GM18870 (cell line): Measurements from ENCODE around the gene SERP1.
"Not testable (repeated sequence)": the region's sequence is repeated elsewhere in the genome, so short reads cannot be mapped to it uniquely, and the experiment has no call there.

Source experiments
- ATAC-seq: cut with Tn5 transposase; IDR thresholded peaks from one replicate; pipeline ENCODE4 v1.9.1; 2021; ENCODE audit warnings: moderate library complexity; ENCODE audit not compliant: unreplicated experiment

Gene SERP1

GRCh38 chr3:150540297-150540696 is 6.0 kb downstream of the SERP1 start:
- no peak for ATAC-seq

GRCh38 chr3:150538324-150539208 is 7.7 kb downstream of the SERP1 start:
- ATAC-seq = no peak

GRCh38 chr3:150535204-150535603 is 11.1 kb downstream of the SERP1 start:
- no peak for ATAC-seq

DNA sequence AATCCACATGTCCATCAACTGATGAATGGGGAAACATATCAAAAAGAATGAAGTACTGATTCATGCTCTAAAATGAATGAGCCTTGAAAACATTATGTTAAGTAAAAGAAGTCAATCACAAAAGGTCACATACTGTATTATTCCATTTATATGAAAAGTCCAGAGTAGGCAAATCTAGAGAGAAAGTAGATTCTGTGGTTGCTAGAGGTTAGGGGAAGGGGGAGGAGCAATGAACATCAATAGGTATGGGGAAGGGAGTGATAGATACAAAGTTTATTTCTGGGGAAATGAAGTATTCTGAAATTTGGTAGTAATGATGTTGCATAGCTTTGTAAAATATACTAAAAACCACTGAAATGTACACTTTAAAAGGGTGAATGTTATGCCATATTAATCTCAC is 14.5 kb downstream of the SERP1 start:
- no peak for ATAC-seq

DNA sequence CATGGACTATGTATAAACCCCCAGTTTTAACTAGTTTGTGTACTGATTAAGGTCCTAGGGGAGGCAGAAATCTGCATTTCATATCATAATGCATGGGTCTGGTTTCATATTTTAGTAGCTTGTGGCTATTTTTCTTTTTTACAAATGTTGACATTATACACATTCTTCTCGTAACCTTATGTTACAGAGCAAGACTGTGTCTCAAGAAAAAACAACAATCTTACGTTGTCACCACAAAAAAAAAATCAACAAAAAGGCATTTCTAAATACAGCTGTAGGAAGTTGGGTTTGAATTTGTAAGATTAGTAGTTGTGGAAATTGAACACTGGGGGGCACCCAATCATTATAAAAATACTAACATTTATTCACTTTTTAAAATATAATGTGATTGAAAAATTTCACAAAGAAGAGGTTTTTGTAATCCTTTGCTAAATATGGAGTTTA is 17.9 kb downstream of the SERP1 start:
- no peak for ATAC-seq

DNA sequence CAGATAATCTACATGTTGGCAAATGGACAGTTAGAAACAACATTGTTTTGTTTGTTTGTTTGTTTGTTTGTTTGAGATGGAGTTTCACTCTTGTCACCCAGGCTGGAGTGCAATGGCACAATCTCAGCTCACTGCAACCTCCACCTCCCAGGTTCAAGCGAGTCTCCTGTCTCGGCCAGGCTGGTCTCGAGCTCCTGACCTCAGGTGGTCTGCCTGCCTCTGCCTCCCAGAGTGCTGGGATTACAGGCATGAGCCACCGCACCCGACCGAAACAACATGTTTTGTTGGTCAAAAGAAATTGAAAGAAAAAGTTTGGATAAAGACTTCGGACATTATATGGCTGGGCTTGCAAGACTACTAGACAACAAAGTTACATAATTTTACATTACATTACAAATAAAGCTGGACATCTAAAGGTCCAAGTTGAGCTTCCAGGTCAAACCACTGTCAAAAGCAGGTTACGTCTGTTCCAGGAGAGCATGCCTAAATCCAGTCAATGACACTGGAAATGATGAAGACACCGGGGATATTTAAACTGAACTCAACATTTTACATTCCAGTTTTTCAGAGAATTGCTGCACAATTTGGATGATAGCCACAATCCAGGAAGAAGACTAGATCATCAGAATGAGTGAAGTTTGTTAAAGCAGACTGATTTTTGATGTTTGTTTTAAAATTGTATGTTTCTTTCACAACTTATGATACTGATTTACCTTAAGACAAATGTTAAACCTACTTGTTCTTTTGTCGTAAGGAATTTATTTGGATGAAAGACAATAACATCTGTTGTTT is 18.6 kb downstream of the SERP1 start:
- no peak for ATAC-seq

DNA sequence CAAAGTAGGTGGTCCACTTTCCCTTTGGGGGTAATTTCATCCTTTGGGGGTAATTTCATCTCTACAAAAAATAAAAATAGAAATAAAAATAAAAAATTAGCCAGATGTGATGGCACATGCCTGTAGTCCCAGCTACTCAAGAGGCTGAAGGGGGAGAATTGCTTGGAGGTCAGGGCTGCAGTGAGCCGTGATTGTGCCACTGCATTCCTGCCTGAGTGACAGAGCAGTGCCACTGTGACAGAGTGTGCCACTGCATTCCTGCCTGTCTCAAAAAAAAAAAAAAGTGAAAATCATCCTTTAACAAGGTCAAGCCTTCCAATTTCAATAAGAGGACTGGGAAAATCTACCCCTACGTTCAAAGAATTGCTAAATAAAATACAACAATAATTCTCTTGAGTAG is 22.8 kb downstream of the SERP1 start:
- no peak for ATAC-seq

DNA sequence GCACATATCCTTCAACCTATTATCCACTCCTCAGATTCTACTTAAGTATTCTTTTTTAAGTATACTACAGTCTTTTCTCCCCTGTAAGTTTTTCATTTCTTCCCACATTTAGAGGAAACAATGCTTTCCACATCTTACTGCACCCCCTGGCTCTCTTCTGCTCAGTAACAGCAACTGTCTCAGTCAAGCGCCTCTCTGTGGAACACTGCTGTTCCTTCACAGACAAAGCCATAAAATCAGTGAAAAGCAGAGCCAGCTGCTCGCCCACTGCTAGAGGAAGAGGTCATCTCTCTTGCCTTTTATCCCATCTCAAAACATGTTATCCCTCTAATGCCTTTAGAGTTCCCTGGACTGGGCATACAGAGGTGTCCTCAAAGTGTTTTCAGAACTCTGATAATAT is 24.8 kb downstream of the SERP1 start:
- no peak for ATAC-seq

DNA sequence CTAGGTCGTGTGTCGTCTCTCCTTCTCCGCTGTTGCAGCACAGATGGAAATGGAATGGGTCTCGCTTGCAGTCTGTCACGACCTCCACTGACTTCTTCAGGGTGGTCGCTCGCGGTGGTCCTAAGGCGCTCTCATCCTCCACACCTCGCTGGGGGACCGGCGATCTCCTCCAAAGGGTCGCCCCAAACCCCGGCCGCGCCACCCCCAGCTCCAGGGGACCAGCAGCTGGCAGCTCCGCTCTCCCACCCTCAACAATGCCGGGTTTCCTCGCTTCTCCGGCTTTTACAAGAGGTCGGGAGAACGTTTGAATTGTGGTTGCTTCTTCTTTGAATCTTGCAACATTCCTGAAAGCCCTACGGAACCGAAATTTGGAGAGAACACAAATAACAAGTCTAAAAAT is 25.9 kb downstream of the SERP1 start:
- ATAC-seq = no peak

DNA sequence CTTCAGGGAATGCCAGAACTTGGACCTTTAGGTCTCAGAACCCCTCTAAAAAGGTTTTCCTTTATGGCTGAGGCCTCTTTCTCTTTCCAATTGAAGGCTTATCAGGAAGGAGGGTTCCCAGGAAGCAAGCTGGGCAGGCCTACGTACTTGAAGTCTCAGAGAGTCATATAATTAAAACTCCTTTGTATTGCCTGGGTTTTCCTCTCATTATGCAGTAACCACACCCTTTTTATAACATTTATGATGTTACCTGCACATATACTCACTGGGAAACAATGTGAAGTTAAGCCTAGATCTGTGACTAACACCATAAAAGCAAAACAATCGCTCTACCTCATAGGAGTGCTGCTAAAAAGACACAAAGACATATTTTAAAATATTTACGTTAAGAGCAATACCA is 27.3 kb downstream of the SERP1 start:
- no peak for ATAC-seq

DNA sequence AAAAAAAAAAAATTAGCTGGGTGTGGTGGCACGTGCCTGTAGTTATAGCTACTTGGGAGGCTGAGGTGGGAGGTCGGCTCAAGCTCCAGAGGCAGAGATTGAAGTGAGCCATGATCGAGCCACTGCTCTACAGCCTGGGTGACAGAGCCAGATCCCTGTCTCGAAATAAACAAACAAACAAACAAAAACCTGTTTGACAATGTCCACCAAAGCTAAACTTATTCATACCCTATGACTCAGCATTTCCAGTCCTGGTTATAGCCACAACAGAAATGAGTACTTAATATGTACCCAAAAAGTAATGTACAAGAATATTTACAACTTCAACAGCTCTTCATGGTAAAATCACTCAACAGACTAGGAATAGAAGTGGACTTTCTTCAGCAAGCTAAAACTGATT is 31.1 kb downstream of the SERP1 start:
- ATAC-seq = no peak

GRCh38 chr3:150511122-150511821 is 35.0 kb downstream of the SERP1 start:
- no peak for ATAC-seq

- no peak for ATAC-seq
These were observed 36.5 kb downstream of the SERP1 start for GRCh38 chr3:150509780-150510179.

DNA sequence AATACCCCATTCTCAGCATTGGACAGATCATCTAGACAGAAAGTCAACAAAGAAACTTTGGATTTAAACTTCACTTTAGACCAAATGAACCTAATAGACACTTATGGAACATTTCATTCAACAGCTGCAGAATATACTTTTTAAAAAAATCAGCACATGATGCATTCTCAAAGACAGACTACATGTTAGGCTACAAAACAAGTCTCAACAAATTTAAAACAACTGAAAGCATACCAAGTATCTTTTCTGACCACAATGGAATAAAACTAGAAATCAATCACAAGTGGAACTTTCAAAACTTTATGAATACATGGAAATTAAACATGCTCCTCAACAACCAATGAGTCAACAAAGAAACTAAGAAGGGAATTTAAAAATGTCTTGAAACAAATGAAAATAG is 37.9 kb downstream of the SERP1 start:
- ATAC-seq = no peak

DNA sequence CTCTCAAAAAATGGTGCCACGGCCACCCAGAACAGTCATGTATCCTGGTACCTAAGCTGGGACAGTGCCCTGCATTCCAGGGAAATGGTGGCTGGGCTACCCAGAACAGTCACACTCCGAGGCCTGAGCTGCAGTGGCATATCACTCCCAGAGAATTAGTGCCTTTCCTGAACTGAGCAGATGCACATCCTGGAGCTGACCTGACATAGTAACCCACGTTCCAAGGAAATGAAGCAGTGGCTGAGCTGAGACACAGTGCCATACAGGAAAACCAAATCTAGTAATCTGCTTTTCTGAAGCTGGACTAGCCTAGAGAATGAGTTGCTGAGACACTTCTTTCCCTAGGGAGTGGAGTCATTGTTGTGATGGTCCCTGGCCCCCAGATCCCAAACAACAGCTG is 41.8 kb downstream of the SERP1 start:
- ATAC-seq = no peak

DNA sequence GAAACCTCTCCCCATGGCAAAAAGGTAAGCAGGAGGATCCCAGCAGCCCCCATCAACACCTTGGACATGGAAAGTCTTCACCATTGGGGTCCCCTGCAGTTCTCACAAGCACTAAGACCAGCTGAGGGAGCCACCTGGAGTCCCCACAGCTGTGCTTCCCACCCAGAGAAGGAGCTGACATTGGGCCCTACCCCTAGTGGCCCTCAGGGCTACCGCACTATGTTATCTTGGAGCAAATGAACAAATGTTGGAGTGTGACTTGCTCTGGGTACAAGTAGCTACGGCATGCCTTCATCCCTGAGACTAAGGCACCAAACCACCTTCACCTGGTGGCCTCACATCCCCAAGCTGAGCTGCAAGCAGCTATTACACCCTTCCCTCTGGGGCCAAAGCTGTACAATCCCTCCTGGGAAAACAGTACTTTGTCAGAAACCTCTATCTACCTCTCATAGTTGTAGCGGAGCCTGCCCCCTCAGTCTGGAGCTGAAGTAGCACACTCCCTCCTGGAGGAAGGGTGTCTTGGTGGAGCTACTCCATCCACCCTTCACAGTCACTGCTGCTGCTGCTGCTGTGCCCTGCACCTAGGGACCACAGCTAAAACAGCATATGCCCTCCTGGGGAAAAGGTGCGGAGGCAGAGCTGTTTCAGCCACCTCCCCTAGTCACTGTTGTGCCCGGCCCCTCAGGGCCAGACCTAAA is 42.7 kb downstream of the SERP1 start:
- ATAC-seq = no peak

GRCh38 chr3:150500960-150501359 is 45.3 kb downstream of the SERP1 start:
- not testable (repeated sequence) for ATAC-seq

- no peak for ATAC-seq
These were observed 48.3 kb downstream of the SERP1 start for GRCh38 chr3:150497956-150498355.

- no peak for ATAC-seq
These were observed 50.6 kb downstream of the SERP1 start for GRCh38 chr3:150495563-150496168.

DNA sequence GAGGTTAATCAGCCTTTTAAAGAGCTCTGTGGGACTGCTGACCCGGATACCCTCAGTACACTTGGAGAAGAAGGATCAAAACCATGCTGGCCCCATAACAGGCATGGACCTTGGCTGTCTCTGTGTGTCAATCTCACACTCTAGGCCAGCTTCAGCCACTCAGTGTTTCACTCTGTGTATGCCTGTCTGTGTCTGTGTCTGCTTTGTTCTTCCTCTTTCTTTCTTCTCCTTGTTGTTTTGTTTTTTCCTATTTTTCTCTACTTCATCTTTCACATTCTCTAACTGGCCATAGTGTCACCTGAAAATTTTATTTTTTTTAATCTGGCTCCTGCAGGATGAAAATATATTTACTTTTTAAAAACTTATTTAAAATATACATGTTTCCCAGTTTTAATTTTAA is 51.1 kb downstream of the SERP1 start:
- ATAC-seq = no peak
